Islet precursor cell (in vitro differentiated cells): ENCODE data around the gene ZDHHC14.

Experiments used
- DNase-seq: peaks from one replicate; pipeline ENCODE4 v3.0.0-alpha.2; 2018

Gene ZDHHC14

GRCh38 chr6:157520117-157520406 lies 139.1 kb downstream of the ZDHHC14 start:
- no peak for DNase-seq

GRCh38 chr6:157520596-157521361 lies 139.8 kb downstream of the ZDHHC14 start:
- no peak for DNase-seq

GRCh38 chr6:157521362-157522335 lies 140.7 kb downstream of the ZDHHC14 start:
- no peak for DNase-seq

- no peak for DNase-seq
These were observed 141.5 kb downstream of the ZDHHC14 start for GRCh38 chr6:157522472-157522871.

- DNase-seq, result no peak
These were observed 143.7 kb downstream of the ZDHHC14 start for GRCh38 chr6:157524735-157525134.

GRCh38 chr6:157525292-157525889 lies 144.4 kb downstream of the ZDHHC14 start:
- DNase-seq, result no peak

- DNase-seq, result no peak
These were observed 145.0 kb downstream of the ZDHHC14 start for GRCh38 chr6:157525918-157526425.

GRCh38 chr6:157527471-157527907 lies 146.5 kb downstream of the ZDHHC14 start:
- DNase-seq, result no peak

GRCh38 chr6:157528931-157529653 lies 148.1 kb downstream of the ZDHHC14 start:
- DNase-seq, result no peak

- no peak for DNase-seq
These were observed 148.7 kb downstream of the ZDHHC14 start for GRCh38 chr6:157529654-157530039.

- no peak for DNase-seq
These were observed 149.1 kb downstream of the ZDHHC14 start for GRCh38 chr6:157530126-157530525.

- DNase-seq, result no peak
These were observed 149.8 kb downstream of the ZDHHC14 start for GRCh38 chr6:157530724-157531168.

- no peak for DNase-seq
These were observed 150.4 kb downstream of the ZDHHC14 start for GRCh38 chr6:157531169-157531985.

- DNase-seq, result no peak
These were observed 151.0 kb downstream of the ZDHHC14 start for GRCh38 chr6:157531986-157532365.

- DNase-seq, result peak; percentile 86
These were observed 152.3 kb downstream of the ZDHHC14 start for GRCh38 chr6:157533048-157533871.

GRCh38 chr6:157534134-157534871 lies 153.3 kb downstream of the ZDHHC14 start:
- DNase-seq, result no peak

GRCh38 chr6:157534977-157535339 lies 154.0 kb downstream of the ZDHHC14 start:
- no peak for DNase-seq

GRCh38 chr6:157535340-157536222 lies 154.6 kb downstream of the ZDHHC14 start:
- no peak for DNase-seq

GRCh38 chr6:157536223-157536545 lies 155.2 kb downstream of the ZDHHC14 start:
- DNase-seq, result no peak
